Parathyroid adenoma (tissue), 2 donors: Measurements from ENCODE around the gene CCDC92.

ENCODE experiments used
- H2AFZ ChIP-seq: fragments of 300-600 bp; sonication (generic); one replicate; pipeline ENCODE4 v1.7.0; 2017; ENCODE audit warnings: antibody characterized with exemption, mild to moderate bottlenecking
- H3K27ac ChIP-seq: fragments of 300-600 bp; sonication (generic); one replicate; pipeline ENCODE4 v1.7.0; 2017
- H3K27me3 ChIP-seq: fragments of 300-600 bp; sonication (generic); one replicate; pipeline ENCODE4 v1.7.0; 2017; ENCODE audit warnings: low read length; ENCODE audit not compliant: control insufficient read depth, insufficient read depth
- H3K36me3 ChIP-seq: fragments of 300-600 bp; sonication (generic); one replicate; pipeline ENCODE4 v1.7.0; 2017; ENCODE audit warnings: low read length; ENCODE audit not compliant: control insufficient read depth, insufficient read depth
- H3K4me1 ChIP-seq: fragments of 300-600 bp; sonication (generic); one replicate; pipeline ENCODE4 v1.7.0; 2017; ENCODE audit warnings: control low read depth
- H3K4me2 ChIP-seq: fragments of 300-600 bp; sonication (generic); one replicate; pipeline ENCODE4 v1.7.0; 2017; ENCODE audit warnings: low read length
- H3K4me3 ChIP-seq: fragments of 300-600 bp; sonication (generic); one replicate; pipeline ENCODE4 v1.7.0; 2017; ENCODE audit warnings: low read depth, low read length
- H3K79me2 ChIP-seq: fragments of 300-600 bp; sonication (generic); one replicate; pipeline ENCODE4 v1.7.0; 2017; ENCODE audit warnings: control low read depth
- H3K9ac ChIP-seq: fragments of 300-600 bp; sonication (generic); one replicate; pipeline ENCODE4 v1.7.0; 2017; ENCODE audit warnings: mild to moderate bottlenecking
- H3K9me3 ChIP-seq: fragments of 300-600 bp; sonication (generic); one replicate; pipeline ENCODE4 v1.7.0; 2017; ENCODE audit warnings: low read length; ENCODE audit not compliant: control insufficient read depth
- CTCF ChIP-seq: fragments of 300-600 bp; sonication (generic); IDR thresholded peaks from one replicate; pipeline ENCODE4 v1.7.0; 2017; ENCODE audit warnings: antibody characterized with exemption, mild to moderate bottlenecking
- donor health status: primary hyperparathyroidism.

The CCDC92 gene

DNA sequence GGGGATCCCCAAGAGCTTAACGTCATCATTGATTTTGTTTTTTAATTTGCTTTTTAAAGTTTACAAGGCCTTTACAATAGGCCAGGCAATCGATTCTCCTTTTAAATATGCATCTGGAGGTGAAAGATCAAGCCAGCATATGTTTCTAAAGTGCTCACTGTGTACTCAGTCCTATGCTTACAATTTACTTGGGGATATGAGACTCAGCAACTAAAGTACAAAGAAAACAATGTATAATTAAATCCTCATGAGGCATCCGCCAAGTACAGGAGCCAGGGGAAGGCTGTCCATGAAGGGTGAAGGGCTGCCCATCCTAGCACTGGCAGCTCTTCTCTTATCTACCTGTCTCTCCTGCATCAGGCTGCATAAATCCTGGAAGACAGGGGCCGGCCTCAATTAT lies 11.8 kb downstream of the CCDC92 start:
- Histone ChIP-seq H3K79me2 (peaks cover 32% of the 10 kb centered on the region), H3K36me3 (no peaks in the 10 kb centered on the region), H3K4me2 (no peak overlapping the region), H3K27me3 (no peaks in the 10 kb centered on the region), H3K9ac (no peak overlapping the region), H3K27ac (no peak overlapping the region), H3K4me3 (no peak overlapping the region), H3K4me1 (peaks cover 8% of the 10 kb centered on the region), H3K9me3 (no peaks in the 10 kb centered on the region), H2AFZ (no peak overlapping the region)
- TF ChIP-seq CTCF = no peak

DNA sequence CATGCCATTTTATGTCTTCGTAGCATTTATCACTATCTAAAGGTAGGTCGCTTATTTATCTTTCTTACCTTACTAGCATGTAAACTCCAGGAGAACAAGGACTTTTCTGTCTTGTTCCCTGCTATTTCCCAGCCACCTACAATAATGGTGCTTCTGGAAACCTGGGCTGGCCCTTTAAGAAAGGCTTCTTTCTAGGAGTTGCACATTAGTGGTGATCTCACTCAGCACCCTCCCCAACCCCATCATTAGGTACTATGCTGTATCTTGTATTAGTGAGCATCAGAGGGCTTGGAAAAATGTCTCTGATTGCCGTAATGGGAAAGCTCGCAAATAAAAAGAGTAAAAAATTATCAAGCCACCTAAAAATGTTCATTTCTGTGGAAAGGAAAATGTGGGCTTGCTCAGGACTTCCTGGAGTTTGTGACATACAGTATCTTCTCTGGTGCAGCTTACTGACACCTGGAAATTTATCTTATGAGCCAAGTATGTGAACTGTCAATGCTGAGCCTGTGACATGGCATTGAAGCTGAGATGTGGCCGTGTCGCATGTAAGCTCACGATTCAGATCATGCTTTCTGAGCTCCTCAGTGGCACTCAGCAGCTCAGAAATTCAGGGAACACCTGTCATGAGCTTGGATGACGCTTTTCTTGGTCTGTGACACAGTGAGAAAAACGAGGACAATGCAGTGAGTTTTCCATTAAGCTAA lies 12.4 kb downstream of the CCDC92 start:
- Histone ChIP-seq H3K79me2 (peaks cover 32% of the 10 kb centered on the region), H3K4me1 (peaks cover 6% of the 10 kb centered on the region), H3K36me3 (no peaks in the 10 kb centered on the region), H2AFZ (no peak overlapping the region), H3K27me3 (no peaks in the 10 kb centered on the region), H3K9me3 (no peaks in the 10 kb centered on the region), H3K27ac (no peak overlapping the region), H3K4me3 (no peak overlapping the region), H3K9ac (no peak overlapping the region), H3K4me2 (no peak overlapping the region)
- TF ChIP-seq CTCF = no peak

DNA sequence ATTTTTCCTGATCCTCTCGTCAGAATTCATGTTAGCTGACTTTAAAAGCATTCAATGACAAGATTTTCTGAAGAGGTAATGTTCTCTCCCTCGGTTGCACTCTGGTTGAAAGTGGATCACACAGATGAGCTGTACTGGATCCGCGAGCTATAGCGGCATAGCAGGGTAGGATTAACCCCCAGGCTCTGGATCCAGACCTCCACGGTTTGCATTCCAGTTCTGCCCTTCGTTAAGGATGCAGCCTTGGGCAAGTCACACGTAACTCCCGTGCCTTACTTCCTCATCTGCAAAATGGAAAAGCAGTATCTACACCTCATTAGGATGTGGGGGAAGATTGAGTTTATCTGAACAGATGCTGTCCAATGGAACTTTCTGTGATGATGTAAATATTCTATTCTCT lies 13.8 kb downstream of the CCDC92 start:
- H3K9ac ChIP-seq = no peak overlapping the region
- H3K4me3 ChIP-seq = no peak overlapping the region
- no peak for TF ChIP-seq CTCF
- H3K4me2 ChIP-seq = no peak overlapping the region
- H3K4me1 ChIP-seq = peaks cover 4% of the 10 kb centered on the region
- H3K36me3 ChIP-seq = no peaks in the 10 kb centered on the region
- H3K79me2 ChIP-seq = peaks cover 36% of the 10 kb centered on the region
- no peak overlapping the region for H3K27ac ChIP-seq
- no peaks in the 10 kb centered on the region for H3K27me3 ChIP-seq
- no peaks in the 10 kb centered on the region for H3K9me3 ChIP-seq
- H2AFZ ChIP-seq = no peak overlapping the region

- Histone ChIP-seq H3K9me3 (no peaks in the 10 kb centered on the region), H3K79me2 (peaks cover 39% of the 10 kb centered on the region), H3K27ac (no peak overlapping the region), H3K4me2 (no peak overlapping the region), H3K36me3 (no peaks in the 10 kb centered on the region), H3K27me3 (no peaks in the 10 kb centered on the region), H2AFZ (no peak overlapping the region), H3K9ac (no peak overlapping the region), H3K4me3 (no peak overlapping the region), H3K4me1 (peaks cover 4% of the 10 kb centered on the region)
- no peak for TF ChIP-seq CTCF
Observed at GRCh38 chr12:123958462-123958861, 14.2 kb downstream of the CCDC92 start.

DNA sequence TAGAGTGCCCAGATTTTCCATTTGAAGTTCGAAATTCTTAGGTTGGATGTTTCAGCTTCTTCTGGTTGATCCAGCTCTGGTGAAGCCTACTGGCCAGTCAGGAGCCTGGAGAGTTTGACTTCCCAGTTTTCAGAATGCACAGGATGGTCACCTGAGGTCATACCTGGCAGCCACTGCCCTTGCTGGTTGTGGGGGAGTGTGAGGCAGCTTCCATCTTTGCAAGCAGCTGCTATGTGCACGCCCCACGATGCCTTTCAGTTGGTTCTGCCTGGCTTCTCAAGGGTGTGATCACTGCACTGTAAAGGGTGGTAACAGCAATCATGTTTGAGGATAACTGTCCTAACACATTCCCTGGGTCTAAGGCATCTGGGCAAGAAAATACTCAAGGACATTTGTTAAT lies 15.4 kb downstream of the CCDC92 start:
- H3K4me2 ChIP-seq = no peak overlapping the region
- H3K4me1 ChIP-seq = no peaks in the 10 kb centered on the region
- no peaks in the 10 kb centered on the region for H3K36me3 ChIP-seq
- H3K27ac ChIP-seq = no peak overlapping the region
- H2AFZ ChIP-seq = no peak overlapping the region
- H3K79me2 ChIP-seq = peaks cover 40% of the 10 kb centered on the region
- no peaks in the 10 kb centered on the region for H3K9me3 ChIP-seq
- no peaks in the 10 kb centered on the region for H3K27me3 ChIP-seq
- no peak overlapping the region for H3K4me3 ChIP-seq
- TF ChIP-seq CTCF = no peak
- H3K9ac ChIP-seq = no peak overlapping the region
